GM19438 (cell line): ENCODE measurements around the gene OR6Y1.

Source experiments
- ATAC-seq: cut with Tn5 transposase; IDR thresholded peaks from one replicate; pipeline ENCODE4 v1.9.1; 2021; ENCODE audit warnings: low read depth; ENCODE audit not compliant: unreplicated experiment

Gene OR6Y1

GRCh38 chr1:158554352-158554751 is at the start of gene OR6Y1:
Gene OR6Y1, minus strand, starts transcription at chr1:158554405. Its CDS starts 6,300 bp downstream, at chr1:158548105.
- no peak for ATAC-seq

GRCh38 chr1:158600735-158601134 is 46.5 kb upstream of the OR6Y1 start:
- ATAC-seq = no peak

DNA sequence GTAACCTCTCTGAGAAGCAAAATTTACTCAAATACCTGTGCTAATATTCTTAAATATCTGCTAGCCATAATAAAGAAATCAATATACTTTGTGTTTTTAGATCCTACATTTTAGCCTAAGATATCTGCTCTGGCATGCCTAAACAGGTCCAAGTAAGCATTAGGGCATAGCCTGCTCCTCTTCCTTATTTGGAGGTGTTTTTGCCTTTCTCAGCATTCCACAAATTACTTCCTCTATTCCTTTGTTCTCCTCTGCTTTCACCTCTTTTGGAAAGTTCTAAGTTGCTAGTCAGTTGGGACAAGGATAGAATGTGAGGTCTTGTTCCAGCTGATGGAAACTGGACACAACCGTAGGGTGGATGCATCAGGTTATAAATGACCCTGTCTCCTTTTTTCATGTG is 32.7 kb upstream of the OR6Y1 start:
- no peak for ATAC-seq

- no peak for ATAC-seq
These were observed 29.8 kb upstream of the OR6Y1 start for GRCh38 chr1:158583962-158584361.

DNA sequence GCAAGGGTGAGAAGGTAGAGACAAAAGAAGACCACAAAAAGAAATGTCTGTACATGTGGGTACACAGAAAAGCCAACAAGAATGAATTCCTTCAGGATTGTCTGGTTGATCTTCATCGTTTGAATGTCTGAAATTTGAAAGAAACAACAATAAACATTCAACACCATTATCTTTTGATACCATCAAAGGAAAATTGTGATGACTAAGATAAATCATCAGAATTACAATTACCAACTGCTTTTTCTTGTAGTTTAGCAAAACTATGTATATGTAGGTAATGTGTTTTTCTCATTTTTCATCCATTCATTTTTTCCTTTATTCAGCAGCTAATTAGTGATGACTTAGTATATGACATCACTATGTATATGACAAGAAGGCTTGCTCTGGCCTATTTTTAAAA is 25.5 kb upstream of the OR6Y1 start, which contains the start of gene OR10X1:
Gene OR10X1, minus strand, starts transcription at position 167 of the 400 bp plus-strand sequence. Its CDS starts 0 bp downstream, at position 167.
- no peak for ATAC-seq

DNA sequence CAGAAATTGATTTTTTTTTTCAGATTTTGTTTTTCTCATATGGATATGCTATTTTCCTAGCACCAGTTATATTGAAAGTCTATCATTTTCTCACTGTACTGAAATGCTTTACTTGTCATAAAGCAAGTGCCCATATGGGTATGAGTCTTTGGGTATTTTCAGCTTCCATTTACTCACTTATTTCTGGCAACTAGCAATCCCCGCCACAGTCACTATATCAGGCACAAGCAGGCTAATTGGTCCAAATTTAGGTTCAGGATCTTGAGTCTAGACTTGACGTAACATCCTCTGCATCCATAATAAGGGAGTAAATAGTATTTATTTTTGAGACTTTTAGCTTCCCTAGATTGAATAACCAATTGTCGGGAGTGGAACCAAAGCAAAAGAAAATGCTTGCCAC is 23.4 kb upstream of the OR6Y1 start:
- ATAC-seq = no peak

- no peak for ATAC-seq
These were observed 18.0 kb upstream of the OR6Y1 start for GRCh38 chr1:158572226-158572625.

GRCh38 chr1:158570480-158570879 is 16.3 kb upstream of the OR6Y1 start, which contains the start of gene OR6P1:
Gene OR6P1, minus strand, starts transcription at chr1:158570580. Its CDS starts 6,976 bp downstream, at chr1:158563604.
- no peak for ATAC-seq

- ATAC-seq = no peak
These were observed 10.4 kb upstream of the OR6Y1 start for GRCh38 chr1:158564608-158565007.

DNA sequence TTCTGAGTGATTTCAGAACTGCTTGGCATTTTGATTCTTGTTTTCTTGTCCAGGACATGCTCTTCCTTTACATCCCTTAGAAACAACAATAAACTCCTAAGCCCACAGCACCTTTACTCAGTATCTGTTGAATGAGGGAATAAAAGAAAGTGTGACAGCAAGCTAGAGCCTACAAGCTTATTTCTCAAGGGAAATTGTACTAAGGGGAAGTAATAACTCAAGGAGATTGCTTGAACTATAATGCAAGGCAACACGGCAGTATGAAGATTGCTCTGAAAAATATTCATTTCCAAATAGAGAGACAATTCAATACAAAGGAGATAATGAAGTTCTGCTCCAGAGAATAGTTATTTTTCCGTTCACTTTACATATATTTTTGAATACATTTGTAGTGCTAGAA is 9.6 kb upstream of the OR6Y1 start:
- ATAC-seq = no peak

DNA sequence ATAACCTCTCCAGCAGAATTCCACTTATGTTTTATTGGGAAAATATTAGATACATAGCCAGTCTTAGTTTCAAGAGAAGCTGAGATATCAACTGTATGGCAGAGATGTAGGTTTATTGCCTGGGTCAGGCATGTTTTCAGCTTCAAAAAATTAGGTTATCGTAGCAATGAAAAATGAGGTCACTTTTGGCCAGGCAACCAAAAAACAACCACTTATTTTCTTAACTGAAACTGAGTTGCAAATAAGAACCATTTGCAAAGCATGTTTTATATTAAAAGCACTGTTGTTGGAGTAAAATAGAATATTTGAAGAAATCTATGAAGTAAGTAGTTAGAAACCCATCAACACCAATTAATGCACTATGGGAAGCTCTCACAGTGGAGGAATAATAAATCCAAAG is 5.5 kb upstream of the OR6Y1 start:
- ATAC-seq = no peak

DNA sequence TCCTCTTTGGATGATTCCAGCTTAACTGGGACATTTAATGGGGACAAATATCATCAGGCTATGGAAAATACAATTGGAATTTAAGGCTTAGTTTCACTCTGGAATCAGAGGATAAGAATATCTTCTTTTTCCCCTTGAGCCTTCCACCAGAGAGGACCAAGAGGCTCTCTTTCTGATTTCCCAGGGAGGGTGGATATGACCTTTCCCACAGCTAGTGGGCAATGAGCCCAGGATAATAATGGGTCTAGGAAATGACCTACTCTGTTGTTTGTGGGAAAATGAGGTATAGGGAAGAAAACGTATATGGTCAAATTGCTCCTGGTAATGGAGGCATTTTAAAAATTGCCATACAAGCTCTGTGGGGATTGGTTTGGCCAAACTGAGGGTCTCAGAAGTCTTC is 1.9 kb downstream of the OR6Y1 start:
- no peak for ATAC-seq

GRCh38 chr1:158547533-158547932 is 6.7 kb downstream of the OR6Y1 start:
- ATAC-seq = no peak

DNA sequence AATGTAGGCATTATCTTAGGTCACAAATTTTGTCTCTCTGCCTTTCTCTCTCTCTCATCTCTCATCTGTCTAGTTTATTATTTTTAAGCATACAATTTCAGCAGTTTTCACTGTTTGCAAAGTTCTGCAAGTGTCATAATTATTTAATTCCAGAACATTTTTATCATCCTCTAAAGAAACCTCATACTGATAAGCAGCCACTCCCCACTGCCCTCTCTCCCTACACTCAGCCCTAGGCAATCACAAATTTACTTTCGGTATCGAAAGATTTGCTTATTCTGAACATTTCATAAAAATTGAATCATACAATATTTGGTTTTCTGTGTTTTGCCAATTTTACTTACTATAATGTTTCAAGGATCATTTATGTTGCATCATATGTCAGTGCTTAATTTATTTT is 16.6 kb downstream of the OR6Y1 start:
- ATAC-seq = no peak

- no peak for ATAC-seq
These were observed 19.7 kb downstream of the OR6Y1 start for GRCh38 chr1:158534496-158534895.

DNA sequence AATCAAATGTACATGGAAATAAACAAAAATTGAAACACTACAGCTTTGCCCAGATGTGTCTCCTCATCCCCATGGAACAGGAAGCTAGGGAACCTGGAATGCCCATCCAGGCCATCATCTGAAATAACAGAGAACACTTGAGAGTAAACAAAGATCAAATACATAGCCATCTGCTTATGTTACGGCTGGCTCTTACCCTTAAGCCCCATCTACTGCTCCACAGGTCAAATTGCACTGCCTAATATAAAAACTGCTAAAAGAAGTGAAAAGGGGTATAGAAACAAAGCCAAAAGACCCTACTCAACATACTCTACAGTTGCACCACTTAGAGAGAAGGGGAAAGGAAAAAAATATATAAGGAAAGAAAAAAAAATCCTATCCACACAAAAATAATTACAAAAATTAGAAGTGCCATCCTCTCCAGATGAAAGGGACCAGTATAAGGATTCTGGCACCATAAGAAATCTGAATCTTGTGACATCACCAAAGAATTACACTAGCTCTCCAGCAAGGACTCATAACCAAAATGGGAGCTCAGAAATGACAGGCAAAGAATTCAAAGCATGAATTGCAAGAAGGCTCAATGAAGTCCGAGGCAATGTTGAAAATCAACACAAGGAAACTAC is 26.9 kb downstream of the OR6Y1 start:
- no peak for ATAC-seq

GRCh38 chr1:158521666-158522058 is 32.5 kb downstream of the OR6Y1 start:
- no peak for ATAC-seq

GRCh38 chr1:158520955-158521665 is 33.1 kb downstream of the OR6Y1 start:
- no peak for ATAC-seq

- ATAC-seq = no peak
These were observed 34.2 kb downstream of the OR6Y1 start for GRCh38 chr1:158520021-158520420.

DNA sequence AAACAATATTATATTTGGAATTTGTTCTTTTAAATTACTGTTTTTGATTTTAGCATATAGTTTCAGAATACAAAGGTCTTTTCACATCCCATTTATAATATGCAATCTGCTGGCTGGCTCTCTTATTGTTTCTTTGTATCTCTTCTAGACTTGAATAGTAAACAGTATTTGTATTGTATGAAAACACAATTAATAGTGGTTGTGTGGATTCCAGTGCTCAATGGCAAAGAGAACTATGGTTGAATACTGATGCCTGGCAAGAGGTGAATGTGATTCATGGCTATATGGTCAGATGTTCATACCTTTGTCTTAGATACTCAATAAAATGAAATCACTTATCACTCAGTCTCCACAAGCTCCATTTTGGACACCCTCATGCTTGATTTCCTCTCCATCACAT is 37.2 kb downstream of the OR6Y1 start:
- no peak for ATAC-seq

DNA sequence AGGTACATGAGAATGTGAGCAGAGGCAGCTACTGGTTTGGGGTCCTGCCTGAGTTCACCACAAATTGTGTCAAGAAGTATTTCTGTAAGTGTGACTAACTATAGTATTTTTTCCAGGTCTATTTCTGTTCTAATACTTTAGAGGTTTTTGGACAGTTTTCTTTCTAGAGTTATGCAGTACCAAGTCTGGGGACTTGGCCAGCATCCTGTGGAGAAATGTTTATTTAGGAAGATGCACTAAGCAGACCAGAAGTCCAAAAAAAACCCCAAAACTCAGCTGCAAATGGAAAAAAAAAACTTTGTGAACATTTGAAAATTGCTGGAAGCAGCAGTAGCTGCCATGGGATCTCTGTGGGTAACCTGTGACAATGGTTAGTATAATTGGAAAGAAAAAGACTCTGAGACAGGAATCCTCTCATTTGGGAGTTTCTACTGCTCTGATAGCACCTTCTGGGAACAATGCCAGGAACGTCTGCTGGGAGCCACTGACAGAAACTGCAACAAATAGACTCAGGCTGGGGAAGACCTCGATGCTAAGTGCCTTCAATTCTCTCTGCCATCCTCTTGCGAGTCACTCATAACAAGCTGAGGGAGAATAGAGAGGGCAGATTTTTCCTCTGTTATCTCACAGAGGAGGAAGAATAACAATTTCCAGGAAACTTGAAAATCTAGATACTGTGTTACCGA is 44.6 kb downstream of the OR6Y1 start:
- ATAC-seq = no peak

- no peak for ATAC-seq
These were observed 46.7 kb downstream of the OR6Y1 start for GRCh38 chr1:158507511-158507910.
